Liver (tissue), 9 donors: ENCODE results near the gene LMF1. TPM values are rescaled to one million over a fixed set of nuclear protein-coding genes. Genes with fewer than 3 reads are reported as not detected.

Experiments used
- DNase-seq: peaks from one replicate; pipeline ENCODE4 v3.0.0-alpha.2; 2017; ENCODE audit warnings: low spot score
- H3K27ac ChIP-seq, 2 donors: one replicate each; pipeline ENCODE4 v1.7.0; 2013; ENCODE audit warnings: inconsistent platforms in 2 of 2, low read length in 2 of 2, control low read depth in 1 of 2, low read depth in 1 of 2, mild to moderate bottlenecking in 1 of 2
- H3K27me3 ChIP-seq, 4 donors: one replicate each; pipeline versions ENCODE4 v1.6.1 to v1.7.0; 2013; ENCODE audit warnings: low read length in 3 of 4, inconsistent platforms in 1 of 4, mild to moderate bottlenecking in 1 of 4, moderate library complexity in 1 of 4; ENCODE audit not compliant: control insufficient read depth in 4 of 4, insufficient read depth in 4 of 4
- H3K36me3 ChIP-seq, 4 donors: one replicate each; pipeline versions ENCODE4 v1.6.1 to v1.7.0; 2013; ENCODE audit warnings: low read length in 3 of 4, mild to moderate bottlenecking in 3 of 4, low read depth in 1 of 4, moderate library complexity in 1 of 4; ENCODE audit not compliant: control insufficient read depth in 4 of 4, insufficient read depth in 3 of 4
- H3K4me1 ChIP-seq, 4 donors: one replicate each; pipeline versions ENCODE4 v1.6.1 to v1.7.0; 2013; ENCODE audit warnings: low read length in 3 of 4, mild to moderate bottlenecking in 3 of 4, moderate library complexity in 1 of 4; ENCODE audit not compliant: control insufficient read depth in 4 of 4, insufficient read depth in 4 of 4
- H3K4me3 ChIP-seq, 3 donors: one replicate each; pipeline versions ENCODE4 v1.6.1 to v1.7.0; 2013; ENCODE audit warnings: low read length in 3 of 3, control low read depth in 1 of 3, low read depth in 1 of 3, mild to moderate bottlenecking in 1 of 3
- H3K9ac ChIP-seq, 2 donors: one replicate each; pipeline ENCODE4 v1.7.0; 2013; ENCODE audit warnings: low read length in 2 of 2, mild to moderate bottlenecking in 2 of 2, moderate library complexity in 2 of 2, control low read depth in 1 of 2, low read depth in 1 of 2
- H3K9me3 ChIP-seq, 4 donors: one replicate each; pipeline versions ENCODE4 v1.6.1 to v1.7.0; 2013; ENCODE audit warnings: low read length in 3 of 4; ENCODE audit not compliant: control insufficient read depth in 4 of 4
- EGR1 ChIP-seq, 2 donors: IDR thresholded peaks; 2 replicates each; pipeline ENCODE4 v1.6.1; 2016 to 2018; ENCODE audit warnings: antibody characterized with exemption in 2 of 2, low read depth in 2 of 2
- FOXA1 ChIP-seq: IDR thresholded peaks from 2 replicates; pipeline ENCODE4 v1.6.1; 2016; ENCODE audit warnings: antibody characterized with exemption
- FOXA2 ChIP-seq: IDR thresholded peaks from 2 replicates; pipeline ENCODE4 v1.6.1; 2016; ENCODE audit warnings: antibody characterized with exemption
- GABPA ChIP-seq, 2 donors: IDR thresholded peaks in 1 of 2; conservative IDR thresholded peaks in 1 of 2; 2 replicates each; pipeline ENCODE4 v1.6.1; 2016; ENCODE audit warnings: antibody characterized with exemption in 2 of 2, mild to moderate bottlenecking in 1 of 2, moderate library complexity in 1 of 2
- HNF4A ChIP-seq, 2 donors: conservative IDR thresholded peaks; 2 replicates each; pipeline ENCODE4 v1.6.1; 2016; ENCODE audit warnings: antibody characterized with exemption in 2 of 2, mild to moderate bottlenecking in 2 of 2
- HNF4G ChIP-seq: IDR thresholded peaks from 2 replicates; pipeline ENCODE4 v1.6.1; 2016; ENCODE audit warnings: antibody characterized with exemption
- JUND ChIP-seq, 2 donors: IDR thresholded peaks; 2 replicates each; pipeline ENCODE4 v1.6.1; 2016; ENCODE audit warnings: antibody characterized with exemption in 2 of 2
- NR2F2 ChIP-seq: IDR thresholded peaks from 2 replicates; pipeline ENCODE4 v1.6.1; 2016; ENCODE audit warnings: antibody characterized with exemption
- RAD21 ChIP-seq, 2 donors: IDR thresholded peaks; 2 replicates each; pipeline ENCODE4 v1.6.1; 2016; ENCODE audit warnings: antibody characterized with exemption in 2 of 2, mild to moderate bottlenecking in 2 of 2
- RXRA ChIP-seq, 2 donors: IDR thresholded peaks; 2 replicates each; pipeline ENCODE4 v1.6.1; 2017 to 2018; ENCODE audit warnings: antibody characterized with exemption in 2 of 2, mild to moderate bottlenecking in 1 of 2
- SP1 ChIP-seq: IDR thresholded peaks from 2 replicates; pipeline ENCODE4 v1.6.1; 2018; ENCODE audit warnings: antibody characterized with exemption, mild to moderate bottlenecking
- TAF1 ChIP-seq: conservative IDR thresholded peaks from 2 replicates; pipeline ENCODE4 v1.6.1; 2016; ENCODE audit warnings: antibody characterized with exemption, mild to moderate bottlenecking
- YY1 ChIP-seq: IDR thresholded peaks from 2 replicates; pipeline ENCODE4 v1.6.1; 2016; ENCODE audit warnings: antibody characterized with exemption, mild to moderate bottlenecking
- WGBS: extraction: QIAGEN DNeasy Blood & Tissue Kit; methylation state at CpG from one replicate; pipeline ENCODE4 v1.1.7; 2013; 5-methylcytosine and 5-hydroxymethylcytosine counted together
- polyA plus RNA-seq, 2 donors: library from polyadenylated mRNA; stranded (reverse) in 1 of 2; unstranded in 1 of 2; fragments of 200-250 nt in 1 of 2; fragments of >200 nt in 1 of 2; fragmentation: Nextera tagmentation in 1 of 2; extraction: Ambion mirVana in 1 of 2; gene quantifications; one replicate each; pipeline versions ENCODE4 v1.2.1 to v1.2.3, GENCODE V29; 2013 to 2015
- total RNA-seq, 2 donors: library from RNA; depleted of rRNA; stranded (reverse); fragments of >200 nt; gene quantifications; one replicate each; pipeline ENCODE4 v1.2.3, GENCODE V29; 2014
- TF ChIP-seq, protein P1 (sequence below): IDR thresholded peaks from 2 replicates; pipeline ENCODE4 v1.6.1; 2016; ENCODE audit warnings: antibody characterized with exemption
- TF ChIP-seq, protein P2 (sequence below): IDR thresholded peaks from 2 replicates; pipeline ENCODE4 v1.6.1; 2016; ENCODE audit warnings: antibody characterized with exemption, mild to moderate bottlenecking
- TF ChIP-seq, protein P3 (sequence below): IDR thresholded peaks from 2 replicates; pipeline ENCODE4 v1.6.1; 2016; ENCODE audit warnings: antibody characterized with exemption
- TF ChIP-seq, protein P4 (sequence below): fragments of 150-350 bp; IDR thresholded peaks from 2 replicates; pipeline ENCODE4 v1.5.1; 2017; ENCODE audit warnings: improper control_type of control experiment, low read depth, low read length; ENCODE audit not compliant: missing input control
- TF ChIP-seq, protein P5 (sequence below): IDR thresholded peaks from 2 replicates; pipeline ENCODE4 v1.6.1; 2016; ENCODE audit warnings: antibody characterized with exemption
- donor health status: healthy.
- donor health status: healthy.
- donor health status: healthy.
- donor health status: healthy.
- donor health status: healthy.

LMF1 gene
- total and polyA plus RNA-seq, 4 donors = 8.8 to 24.3 (median 12.6) TPM

DNA sequence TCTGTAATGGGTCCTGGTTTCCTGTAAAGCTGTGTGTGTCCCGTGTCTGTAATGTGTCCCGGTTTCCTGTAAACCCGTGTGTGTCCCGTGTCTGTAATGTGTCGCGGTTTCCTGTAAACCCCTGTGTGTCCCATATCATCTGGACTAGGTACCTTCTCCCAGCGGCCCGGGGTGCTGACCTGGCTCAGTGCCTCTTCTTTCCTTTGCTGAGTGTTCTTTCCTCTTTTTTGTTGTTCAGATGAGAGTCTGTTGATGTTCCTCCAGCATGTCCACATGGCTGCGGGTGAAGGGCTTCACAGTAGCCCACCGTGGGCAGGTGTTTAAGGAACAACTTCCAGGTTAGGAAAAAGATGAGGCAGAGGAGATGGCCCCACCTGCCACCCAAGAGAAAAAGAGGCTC, 123.6 kb downstream of the LMF1 start:
- WGBS = 94% methylated on average over 10 of the region's 10 CpGs
- H3K9me3 ChIP-seq = peaks cover 0 to 3% (median 2%) of the 10 kb centered on the region in 4 donors
- H3K4me1 ChIP-seq = no peaks in the 10 kb centered on the region
- H3K9ac ChIP-seq = no peak overlapping the region
- H3K27me3 ChIP-seq = no peaks in the 10 kb centered on the region
- H3K27ac ChIP-seq = no peak overlapping the region
- TF ChIP-seq NR2F2 = no peak
- no peak for TF ChIP-seq RAD21 (IDR thresholded peaks at IDR 0.05)
- H3K36me3 ChIP-seq = no peaks in the 10 kb centered on the region
- no peak for DNase-seq
- H3K4me3 ChIP-seq = no peak overlapping the region

DNA sequence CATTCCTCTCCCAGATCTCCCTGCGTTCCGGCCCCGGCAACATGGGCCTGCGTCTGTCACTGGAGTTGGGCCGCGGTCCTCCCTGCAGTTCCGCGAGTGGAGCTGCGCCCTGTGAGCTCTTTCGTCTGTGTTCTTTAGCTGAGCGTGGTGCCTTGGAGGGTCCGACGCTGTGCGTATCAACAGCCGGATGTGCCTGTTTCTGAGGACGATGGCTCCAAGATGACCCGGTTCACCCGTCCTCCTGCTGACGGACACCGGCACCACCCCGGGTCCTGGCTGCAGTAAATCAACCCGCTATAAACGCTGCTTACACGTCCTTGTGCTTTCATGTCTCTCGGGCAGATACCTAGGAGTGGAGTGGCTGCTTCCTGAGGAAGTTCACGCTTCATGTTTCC, 125.4 kb downstream of the LMF1 start:
- Histone ChIP-seq H3K9me3 (peaks cover 0 to 3% (median 1%) of the 10 kb centered on the region in 4 donors), H3K27ac (no peak overlapping the region), H3K9ac (no peak overlapping the region), H3K4me1 (no peaks in the 10 kb centered on the region), H3K4me3 (no peak overlapping the region), H3K27me3 (no peaks in the 10 kb centered on the region), H3K36me3 (no peaks in the 10 kb centered on the region)
- no peak for DNase-seq
- TF ChIP-seq RXRA (IDR thresholded peaks at IDR 0.05) = no peak
- TF ChIP-seq, protein P1, sequence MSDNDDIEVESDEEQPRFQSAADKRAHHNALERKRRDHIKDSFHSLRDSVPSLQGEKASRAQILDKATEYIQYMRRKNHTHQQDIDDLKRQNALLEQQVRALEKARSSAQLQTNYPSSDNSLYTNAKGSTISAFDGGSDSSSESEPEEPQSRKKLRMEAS = no peak
- TF ChIP-seq YY1 = no peak
- TF ChIP-seq EGR1 (IDR thresholded peaks at IDR 0.05; ENCODE audit: low read depth in 2 of 2) = no peak
- TF ChIP-seq, protein P2, sequence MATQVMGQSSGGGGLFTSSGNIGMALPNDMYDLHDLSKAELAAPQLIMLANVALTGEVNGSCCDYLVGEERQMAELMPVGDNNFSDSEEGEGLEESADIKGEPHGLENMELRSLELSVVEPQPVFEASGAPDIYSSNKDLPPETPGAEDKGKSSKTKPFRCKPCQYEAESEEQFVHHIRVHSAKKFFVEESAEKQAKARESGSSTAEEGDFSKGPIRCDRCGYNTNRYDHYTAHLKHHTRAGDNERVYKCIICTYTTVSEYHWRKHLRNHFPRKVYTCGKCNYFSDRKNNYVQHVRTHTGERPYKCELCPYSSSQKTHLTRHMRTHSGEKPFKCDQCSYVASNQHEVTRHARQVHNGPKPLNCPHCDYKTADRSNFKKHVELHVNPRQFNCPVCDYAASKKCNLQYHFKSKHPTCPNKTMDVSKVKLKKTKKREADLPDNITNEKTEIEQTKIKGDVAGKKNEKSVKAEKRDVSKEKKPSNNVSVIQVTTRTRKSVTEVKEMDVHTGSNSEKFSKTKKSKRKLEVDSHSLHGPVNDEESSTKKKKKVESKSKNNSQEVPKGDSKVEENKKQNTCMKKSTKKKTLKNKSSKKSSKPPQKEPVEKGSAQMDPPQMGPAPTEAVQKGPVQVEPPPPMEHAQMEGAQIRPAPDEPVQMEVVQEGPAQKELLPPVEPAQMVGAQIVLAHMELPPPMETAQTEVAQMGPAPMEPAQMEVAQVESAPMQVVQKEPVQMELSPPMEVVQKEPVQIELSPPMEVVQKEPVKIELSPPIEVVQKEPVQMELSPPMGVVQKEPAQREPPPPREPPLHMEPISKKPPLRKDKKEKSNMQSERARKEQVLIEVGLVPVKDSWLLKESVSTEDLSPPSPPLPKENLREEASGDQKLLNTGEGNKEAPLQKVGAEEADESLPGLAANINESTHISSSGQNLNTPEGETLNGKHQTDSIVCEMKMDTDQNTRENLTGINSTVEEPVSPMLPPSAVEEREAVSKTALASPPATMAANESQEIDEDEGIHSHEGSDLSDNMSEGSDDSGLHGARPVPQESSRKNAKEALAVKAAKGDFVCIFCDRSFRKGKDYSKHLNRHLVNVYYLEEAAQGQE = no peak
- TF ChIP-seq FOXA2 = no peak
- TF ChIP-seq, protein P3, sequence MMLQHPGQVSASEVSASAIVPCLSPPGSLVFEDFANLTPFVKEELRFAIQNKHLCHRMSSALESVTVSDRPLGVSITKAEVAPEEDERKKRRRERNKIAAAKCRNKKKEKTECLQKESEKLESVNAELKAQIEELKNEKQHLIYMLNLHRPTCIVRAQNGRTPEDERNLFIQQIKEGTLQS = no peak
- no peak for TF ChIP-seq NR2F2
- TF ChIP-seq, protein P4, sequence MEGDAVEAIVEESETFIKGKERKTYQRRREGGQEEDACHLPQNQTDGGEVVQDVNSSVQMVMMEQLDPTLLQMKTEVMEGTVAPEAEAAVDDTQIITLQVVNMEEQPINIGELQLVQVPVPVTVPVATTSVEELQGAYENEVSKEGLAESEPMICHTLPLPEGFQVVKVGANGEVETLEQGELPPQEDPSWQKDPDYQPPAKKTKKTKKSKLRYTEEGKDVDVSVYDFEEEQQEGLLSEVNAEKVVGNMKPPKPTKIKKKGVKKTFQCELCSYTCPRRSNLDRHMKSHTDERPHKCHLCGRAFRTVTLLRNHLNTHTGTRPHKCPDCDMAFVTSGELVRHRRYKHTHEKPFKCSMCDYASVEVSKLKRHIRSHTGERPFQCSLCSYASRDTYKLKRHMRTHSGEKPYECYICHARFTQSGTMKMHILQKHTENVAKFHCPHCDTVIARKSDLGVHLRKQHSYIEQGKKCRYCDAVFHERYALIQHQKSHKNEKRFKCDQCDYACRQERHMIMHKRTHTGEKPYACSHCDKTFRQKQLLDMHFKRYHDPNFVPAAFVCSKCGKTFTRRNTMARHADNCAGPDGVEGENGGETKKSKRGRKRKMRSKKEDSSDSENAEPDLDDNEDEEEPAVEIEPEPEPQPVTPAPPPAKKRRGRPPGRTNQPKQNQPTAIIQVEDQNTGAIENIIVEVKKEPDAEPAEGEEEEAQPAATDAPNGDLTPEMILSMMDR = no peak
- TF ChIP-seq, protein P5, sequence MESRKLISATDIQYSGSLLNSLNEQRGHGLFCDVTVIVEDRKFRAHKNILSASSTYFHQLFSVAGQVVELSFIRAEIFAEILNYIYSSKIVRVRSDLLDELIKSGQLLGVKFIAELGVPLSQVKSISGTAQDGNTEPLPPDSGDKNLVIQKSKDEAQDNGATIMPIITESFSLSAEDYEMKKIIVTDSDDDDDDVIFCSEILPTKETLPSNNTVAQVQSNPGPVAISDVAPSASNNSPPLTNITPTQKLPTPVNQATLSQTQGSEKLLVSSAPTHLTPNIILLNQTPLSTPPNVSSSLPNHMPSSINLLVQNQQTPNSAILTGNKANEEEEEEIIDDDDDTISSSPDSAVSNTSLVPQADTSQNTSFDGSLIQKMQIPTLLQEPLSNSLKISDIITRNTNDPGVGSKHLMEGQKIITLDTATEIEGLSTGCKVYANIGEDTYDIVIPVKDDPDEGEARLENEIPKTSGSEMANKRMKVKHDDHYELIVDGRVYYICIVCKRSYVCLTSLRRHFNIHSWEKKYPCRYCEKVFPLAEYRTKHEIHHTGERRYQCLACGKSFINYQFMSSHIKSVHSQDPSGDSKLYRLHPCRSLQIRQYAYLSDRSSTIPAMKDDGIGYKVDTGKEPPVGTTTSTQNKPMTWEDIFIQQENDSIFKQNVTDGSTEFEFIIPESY = no peak
- no peak for TF ChIP-seq HNF4G
- TF ChIP-seq RAD21 (IDR thresholded peaks at IDR 0.05) = no peak
- TF ChIP-seq JUND (IDR thresholded peaks at IDR 0.05) = no peak
- no peak for TF ChIP-seq FOXA1
- TF ChIP-seq HNF4A (conservative IDR thresholded peaks at IDR 0.05) = no peak
- TF ChIP-seq GABPA (IDR thresholded peaks at IDR 0.05 in 1 of 2, conservative IDR thresholded peaks at IDR 0.05 in 1 of 2) = no peak
- TF ChIP-seq TAF1 = no peak
- no peak for TF ChIP-seq SP1
- WGBS = 84% methylated on average over 26 of the region's 26 CpGs
